HPDE6-E6E7 (cell line): ENCODE data around the gene SRP68.
"Not testable (repeated sequence)": the region's sequence is repeated elsewhere in the genome, so short reads cannot be mapped to it uniquely, and the experiment has no call there.

Source experiments
- DNase-seq: peaks from one replicate; pipeline ENCODE4 v3.0.0; 2011; ENCODE audit warnings: missing footprints; ENCODE audit errors: extremely low spot score

The SRP68 gene

DNA sequence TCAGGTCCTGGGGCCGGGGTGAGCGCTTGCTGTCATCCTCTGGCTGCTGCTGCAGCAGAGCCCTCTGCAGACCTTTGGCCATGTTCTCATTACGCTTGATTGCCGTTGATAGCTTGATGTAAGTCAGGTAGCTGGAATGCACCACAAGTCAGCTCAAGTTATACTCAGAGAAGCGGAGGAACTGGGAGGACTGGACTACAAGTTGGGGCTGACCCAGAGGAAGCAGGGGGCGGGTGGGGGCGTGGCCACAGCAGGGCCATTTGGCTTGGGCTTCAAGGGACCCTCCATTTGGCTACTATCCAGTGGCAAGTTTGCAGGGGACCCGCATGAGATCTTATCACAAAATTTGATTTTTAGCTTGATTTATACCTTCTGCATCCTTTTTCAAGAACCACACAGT is 26.3 kb downstream of the SRP68 start:
- no peak for DNase-seq

DNA sequence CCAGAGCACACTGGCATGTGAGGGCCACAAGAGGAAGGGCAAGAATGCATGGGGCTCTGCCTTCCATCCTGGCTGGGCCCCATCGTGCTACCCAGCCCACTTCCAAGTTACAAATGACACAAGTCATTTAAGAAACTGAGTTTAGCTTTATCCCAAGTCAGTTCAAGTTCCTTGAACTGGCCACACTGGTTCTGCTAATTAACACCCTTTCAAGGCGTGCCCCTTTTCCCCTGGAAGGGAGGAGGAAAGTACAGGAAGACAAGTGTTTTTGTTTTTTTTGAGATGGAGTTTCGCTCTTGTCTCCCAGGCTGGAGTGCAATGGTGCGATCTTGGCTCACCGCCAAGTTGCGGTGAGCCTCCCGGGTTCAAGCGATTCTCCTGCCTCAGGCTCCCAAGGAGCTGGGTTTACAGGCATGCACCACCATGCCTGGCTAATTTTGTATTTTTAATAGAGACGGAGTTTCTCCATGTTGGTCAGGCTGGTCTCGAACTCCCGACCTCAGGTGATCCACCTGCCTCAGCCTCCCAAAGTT is 27.8 kb downstream of the SRP68 start:
- DNase-seq = not testable (repeated sequence)

DNA sequence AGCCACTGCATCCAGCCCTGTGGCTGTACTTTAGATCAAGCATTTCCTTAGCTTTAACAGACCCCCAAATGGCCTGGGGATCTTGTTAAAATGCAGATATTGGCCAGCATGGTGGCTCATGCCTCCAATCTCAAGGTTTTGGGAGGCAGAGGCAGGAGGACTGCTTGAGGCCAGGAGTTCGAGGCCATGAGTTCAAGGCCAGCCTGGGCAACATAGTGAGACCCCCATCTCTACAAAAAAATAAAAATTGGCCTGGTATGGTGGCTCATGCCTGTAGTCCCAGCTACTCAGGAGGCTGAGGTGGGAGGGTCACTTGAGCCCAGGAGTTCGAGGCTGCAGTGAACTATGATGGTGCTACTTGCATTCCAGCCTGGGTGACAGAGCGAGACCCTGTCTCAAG is 29.4 kb downstream of the SRP68 start:
- not testable (repeated sequence) for DNase-seq

DNA sequence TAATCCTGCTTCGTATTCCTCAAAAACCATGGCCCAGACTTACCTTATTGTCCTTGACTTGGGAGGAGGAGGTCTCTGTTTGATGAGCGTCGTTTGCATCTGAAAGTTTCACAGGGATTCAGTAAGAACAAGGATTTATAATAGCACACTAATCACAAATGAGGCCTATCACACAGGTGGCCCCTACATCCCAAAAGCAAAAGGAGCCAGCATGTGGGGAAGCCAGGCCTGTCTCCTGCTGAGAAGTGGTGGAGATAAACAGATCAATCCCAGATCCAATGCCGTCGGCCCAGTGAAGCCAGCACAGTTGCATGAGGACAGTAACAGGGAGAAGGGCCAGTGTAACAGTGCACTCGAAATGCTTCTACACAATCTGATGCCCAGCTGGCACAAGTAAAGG is 31.9 kb downstream of the SRP68 start:
- no peak for DNase-seq

DNA sequence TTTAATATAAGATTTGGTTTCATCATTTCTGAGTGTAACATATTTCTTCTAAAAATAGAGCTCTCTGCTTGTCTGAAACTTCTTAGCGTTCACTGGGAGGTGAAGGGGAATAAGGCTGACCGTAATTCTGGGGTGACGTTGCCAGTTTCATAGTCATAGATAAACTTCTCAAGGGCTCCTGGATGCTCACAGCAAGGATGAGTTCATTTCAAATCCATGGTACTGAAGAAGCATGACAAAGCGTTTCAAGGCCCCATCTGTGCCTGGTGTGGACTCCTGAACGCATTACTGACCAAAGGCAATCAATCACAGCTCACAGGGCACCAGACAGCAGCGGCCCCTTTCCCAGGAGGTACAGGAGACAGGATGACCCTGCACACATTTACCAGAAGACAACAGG is 33.2 kb downstream of the SRP68 start:
- DNase-seq = no peak

DNA sequence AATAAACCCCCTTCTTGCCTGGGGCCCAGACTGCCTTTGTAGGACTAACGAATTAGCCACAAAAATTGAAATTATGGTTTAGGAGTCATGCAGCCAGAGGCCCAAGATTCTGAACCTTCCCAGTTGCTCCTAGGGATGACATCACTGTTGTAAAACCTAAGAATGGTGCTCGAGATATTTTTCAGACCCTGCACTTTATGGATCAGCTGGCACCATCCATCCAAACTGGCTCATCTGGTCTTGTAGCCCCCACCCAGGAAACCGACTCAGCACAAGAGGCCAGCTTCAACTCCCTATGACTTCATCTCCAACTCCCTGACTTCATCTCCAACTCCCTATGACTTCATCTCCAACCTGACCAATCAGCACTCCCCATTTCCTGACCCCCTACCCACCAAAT is 34.3 kb downstream of the SRP68 start:
- no peak for DNase-seq

DNA sequence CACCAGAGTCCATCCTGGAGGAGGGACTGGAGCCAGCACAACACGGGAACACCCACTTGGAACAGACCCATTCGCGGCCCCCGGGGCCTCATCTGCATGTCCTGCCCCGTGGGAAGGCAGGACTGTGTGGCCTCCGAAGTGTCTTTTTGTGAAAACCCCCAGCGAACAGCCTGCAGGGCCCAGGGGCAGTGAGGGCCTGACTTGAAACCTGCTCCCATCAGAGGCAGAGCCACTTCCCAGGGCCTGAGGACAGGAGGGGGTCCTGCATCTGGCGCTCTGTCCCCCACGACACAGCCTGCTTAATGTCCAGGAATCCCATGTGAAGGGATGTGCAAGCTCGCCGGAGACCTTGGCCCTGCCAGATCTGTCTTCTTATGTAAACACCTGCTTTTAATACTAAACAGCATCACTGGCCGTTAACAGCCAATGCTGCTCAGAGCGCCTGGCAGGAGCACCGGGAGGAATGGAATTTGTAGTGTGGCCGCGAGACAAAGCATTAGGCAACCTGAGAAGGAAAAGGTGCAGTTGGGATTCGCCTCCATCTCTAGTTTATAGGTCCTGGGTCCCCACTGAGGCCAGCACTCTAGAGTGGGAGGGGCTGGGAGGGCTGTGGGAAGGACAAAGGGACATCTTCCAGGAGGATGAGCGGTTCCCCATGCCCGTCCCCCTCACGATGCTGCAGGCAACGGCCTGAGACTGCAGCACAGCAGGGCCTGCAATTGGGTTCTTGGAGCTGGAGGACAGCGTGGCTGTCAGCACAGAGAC is 35.6 kb downstream of the SRP68 start:
- no peak for DNase-seq

DNA sequence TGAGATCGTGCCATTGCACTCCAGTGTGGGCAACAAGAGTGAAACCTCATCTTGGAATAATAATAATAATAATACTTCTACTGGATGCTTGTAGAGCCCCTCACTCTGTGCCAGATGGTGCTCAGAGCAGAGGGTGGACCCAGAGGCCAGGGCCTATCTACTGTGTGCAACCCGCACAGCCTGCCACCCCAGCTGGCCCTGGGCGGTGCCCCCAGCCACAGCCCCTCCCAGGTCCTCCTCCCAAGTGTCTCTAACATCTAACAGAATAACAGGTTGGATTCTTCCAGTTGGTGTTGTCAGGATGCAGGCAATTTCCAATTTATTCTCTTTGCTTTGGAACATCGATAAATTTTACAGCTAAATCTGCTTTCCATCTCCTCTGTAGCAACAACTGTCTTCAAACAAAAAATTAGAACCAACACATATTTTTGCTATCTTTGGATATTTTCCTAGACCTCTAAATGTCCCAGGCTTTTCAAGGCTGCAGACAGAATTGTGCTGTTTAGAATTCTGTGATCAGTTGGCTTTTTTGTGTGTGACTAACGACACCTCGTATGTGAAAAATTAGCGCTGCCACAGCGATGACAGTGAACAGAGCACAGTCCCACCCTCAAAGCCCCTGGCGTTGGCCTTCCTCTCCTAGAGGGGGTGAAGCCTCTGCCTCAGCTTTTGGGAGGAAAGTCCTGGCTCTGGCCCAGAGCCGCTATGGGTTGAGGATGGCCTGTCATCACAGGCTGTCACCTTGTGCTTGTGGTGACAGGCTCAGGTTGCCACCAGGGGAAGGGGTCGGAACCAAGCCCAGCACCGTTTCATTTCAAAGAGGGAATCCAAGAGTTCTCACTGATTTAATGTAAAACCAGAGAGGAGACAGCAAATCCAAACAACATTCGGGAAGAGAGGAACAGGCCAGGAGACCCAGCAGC is 37.6 kb downstream of the SRP68 start:
- no peak for DNase-seq

DNA sequence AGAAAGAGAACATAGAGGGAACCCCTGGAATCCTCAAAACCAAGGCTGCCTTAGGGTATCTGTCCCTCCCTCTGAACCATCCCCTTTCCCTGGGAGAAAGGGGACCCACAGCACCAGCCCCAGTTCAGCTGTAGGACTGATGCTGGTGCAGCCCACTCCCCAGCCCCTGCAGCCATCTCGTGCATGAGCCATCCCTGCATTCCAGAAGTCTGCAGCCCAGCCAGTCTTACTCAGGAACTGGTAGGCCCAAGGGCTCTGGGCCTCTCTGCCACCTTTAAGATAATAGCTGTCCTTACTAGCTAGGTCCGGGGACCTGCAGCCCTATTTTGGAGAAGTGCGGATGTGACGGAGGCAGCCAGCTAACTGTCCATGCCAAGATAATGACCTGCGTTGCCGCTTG is 39.2 kb downstream of the SRP68 start:
- DNase-seq = no peak

DNA sequence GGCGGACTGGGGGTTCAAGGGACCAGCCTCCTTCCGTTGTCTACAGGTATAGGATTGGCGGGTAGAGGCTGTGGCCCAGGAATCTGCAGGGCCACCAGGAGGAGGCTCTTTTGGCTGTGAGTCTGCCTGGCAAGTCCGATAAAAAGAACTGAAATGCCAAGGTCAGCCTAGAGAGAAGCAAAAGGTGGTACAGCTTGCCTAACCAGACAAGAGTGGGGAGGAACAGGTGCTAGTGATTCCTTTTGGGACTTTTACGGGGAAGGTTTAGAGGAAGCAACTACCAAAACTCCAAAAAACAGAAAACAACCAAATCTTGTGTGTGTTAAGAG is 39.6 kb downstream of the SRP68 start:
- no peak for DNase-seq

DNA sequence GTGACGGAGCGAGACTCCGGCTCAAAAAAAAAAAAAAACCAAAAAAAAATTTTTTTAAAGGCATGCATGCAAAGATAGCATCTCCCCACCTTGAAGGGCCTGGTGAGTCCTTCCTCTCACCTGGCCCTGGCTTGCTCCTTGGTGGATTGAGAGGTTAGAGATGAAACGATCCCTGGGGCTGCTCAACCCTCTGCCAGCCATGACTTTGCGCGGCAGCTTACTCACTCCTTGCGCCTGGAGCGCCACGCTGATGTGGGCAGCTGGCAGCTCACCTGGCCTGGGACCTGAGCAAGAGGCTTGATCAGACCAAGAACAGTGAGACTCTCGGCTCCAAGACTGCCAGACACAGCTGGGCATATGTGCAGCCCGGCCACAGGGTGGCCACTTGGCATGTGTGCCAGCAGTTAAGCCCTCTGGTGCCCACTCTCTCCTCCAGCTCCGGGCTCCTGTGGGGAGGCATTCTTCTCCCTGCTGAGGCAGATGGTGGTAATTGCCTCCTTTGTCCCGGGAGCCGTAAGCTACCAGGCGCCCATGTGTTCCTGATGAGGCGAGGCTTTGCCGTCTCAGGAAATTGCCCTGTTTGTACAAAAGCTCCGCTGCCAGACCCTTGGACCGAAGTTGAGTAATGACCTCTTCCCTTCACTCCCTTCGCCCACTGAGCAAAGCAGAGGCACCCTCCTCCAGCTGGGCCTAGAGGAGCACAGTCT is 40.1 kb downstream of the SRP68 start:
- DNase-seq = no peak

DNA sequence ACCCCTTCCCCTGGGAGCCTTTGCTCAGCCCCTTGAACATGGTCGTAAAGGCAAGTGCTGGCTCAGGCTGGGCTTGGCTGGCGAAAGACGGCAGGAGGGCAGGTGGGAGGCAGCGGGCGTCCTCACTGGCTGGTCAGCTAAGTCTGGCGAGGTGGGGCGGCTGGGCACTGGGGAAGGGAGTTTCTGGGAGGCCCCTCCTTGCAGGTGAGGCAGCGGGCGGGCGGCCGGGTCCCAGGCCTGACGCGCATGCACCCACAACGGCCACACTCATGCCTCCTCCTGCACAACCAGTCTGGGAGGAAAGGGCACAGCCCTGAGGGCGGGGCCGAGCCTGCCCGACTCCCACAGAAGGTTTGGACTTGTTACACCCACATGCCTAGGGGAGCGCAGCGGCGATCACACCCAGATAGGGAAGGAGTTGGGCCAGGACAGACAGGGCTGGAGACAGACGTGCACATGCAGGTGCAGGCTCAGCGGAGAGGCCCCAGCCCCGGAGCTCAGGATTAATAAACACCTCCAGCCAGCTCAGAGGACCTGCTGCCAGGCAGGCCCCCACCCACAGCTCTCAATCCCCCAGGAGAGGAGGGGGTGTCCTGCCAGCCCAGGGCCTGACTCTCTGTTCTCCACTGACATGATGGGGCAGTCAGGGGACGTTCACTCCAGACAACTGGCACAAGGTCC is 45.0 kb downstream of the SRP68 start, which contains the start of gene EVPL:
Gene EVPL (minus strand): TSS at position 148 of the 681 bp plus-strand sequence. CDS start 108 bp downstream, at position 40.
- peak; percentile 79 for DNase-seq

DNA sequence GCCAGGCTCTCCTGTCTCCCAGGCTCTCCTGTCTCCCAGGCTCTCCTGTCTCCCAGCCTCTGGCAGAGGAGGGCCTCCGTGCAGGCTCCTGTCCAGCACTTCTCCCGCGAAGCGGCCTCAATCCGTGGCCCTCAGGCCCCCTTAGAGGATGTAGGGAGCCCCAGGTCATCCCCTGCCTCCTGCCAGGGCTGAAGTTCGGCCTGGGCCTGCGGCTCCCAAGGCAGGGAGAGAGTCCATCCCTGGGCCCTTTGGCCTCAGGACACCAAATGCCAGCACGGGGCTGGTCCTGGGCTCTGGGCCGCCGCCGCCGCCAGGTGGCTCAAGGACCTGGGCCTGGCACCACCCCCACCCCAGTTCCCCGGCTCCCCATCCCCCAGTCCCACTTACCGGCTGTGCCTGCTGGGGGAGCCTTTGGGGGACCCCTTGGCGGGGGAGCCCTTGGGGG is 45.6 kb downstream of the SRP68 start:
- DNase-seq = no peak

DNA sequence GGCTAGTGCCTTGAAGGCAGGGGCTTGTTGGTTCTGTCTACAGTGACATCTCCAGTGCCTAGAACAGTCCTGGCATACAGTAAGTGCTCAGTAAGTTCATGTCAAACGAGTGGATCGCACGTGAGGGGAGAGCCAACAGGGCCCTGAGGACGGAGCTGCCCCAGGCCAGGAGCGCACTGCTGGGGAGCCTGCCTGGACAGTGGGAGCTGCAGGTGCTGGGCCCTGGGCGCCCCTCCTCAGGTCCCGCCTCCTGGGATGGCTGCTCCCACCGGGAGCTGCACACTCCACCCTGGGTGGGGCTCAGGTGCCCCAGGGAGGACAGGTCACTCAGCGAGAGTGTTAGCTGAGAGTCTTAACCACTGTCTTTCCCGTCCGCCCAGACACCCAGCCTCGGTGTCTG is 47.0 kb downstream of the SRP68 start:
- no peak for DNase-seq

DNA sequence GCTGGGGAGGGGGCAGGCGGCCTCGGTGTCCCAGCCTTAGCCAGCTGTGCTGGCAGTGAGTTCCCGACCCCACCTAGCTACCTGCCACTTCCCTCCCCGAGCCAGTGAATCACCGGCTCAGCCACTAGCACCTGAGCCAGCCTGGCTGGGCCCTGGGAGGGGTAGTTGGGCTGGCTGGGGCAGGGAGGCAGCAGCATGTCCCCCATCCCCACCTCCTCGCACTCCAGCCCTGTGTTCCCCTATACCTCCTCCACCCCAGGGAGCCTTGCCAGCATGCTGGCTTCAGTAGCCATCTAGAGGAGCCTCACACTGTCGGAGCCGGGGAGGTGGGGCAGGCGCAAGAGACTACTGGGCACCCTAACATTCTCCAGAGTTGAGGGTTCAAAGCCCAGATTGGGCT is 48.0 kb downstream of the SRP68 start:
- DNase-seq = no peak

DNA sequence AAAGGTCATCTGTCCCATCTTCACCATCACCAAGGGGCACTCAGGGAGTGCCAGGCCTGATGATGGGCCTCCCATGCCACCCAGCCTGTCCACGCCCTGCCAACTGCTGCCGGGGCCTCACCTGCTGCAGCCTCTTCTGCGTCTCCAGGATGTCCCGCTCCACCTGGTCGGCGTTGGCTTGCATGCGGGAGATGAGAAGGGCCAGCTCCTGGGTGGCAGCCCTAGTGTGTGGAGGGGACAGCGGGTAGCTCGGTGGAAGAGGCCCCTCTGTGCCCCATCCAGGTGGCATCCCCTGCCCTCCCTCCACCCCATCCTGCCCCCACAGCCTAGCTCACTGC is 48.4 kb downstream of the SRP68 start:
- DNase-seq = no peak

DNA sequence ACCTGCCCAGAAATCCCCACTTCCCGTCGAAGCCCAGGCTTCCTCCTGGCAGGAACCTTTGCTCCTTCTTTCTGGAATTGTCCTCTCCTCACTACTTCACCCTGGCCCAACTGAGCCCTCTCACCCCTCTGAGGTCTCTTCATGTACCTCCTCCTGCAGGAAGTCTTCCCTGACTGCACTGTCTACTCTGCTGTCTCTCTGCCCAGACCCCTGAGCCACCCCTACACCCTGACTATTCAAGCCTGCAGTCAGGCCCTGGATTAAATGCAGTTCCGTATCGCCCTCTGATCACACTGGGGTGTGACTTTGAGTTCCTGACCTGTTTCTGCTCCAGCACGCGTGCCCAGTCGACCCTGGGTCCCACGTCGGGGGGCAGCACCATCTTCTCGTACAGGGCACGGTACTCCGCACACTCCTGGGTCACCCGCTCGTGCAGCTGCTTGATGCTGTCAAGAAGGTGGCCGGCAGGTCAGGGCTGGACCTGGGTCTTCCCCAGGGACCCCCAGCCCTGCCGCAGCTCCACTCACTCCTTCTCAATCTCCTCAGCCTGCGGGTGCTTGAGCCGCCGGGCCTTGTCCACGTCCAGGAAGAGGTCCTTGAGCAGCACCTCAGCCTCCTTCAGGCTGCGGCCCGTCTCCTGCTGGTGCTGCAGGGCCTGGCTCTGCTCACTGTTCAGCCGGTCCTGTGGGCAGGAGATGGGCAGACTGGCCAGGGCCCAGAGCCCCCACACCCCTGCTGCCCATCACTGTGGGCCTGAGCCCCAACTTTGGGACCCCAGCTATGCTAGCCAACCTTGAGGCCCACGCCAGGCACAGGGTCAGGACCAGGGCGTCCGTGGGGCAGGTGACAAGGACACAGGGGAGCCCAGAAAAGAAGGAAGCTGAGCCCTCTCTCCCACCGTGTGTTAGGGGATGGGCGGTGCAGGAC is 49.1 kb downstream of the SRP68 start:
- no peak for DNase-seq

DNA sequence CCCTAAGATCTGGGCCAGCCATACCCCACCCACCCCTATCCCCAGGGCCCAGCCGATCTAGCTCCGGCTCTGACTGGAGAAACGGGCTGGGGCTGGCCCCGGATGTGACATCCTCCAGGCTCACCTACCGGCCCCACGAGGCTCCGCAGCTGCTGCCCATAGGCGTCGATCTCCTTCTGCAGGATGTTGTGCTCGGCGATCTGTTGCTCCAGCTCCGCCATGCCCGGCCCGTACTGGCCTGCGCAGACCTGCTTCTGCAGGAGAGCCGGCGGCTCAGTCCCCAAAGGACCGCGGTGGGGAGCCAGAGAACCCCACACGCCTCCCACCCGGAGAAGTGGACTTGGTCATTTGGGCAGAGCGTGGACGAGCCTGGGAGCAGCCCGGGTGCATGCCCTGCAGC is 50.0 kb downstream of the SRP68 start:
- DNase-seq = no peak

DNA sequence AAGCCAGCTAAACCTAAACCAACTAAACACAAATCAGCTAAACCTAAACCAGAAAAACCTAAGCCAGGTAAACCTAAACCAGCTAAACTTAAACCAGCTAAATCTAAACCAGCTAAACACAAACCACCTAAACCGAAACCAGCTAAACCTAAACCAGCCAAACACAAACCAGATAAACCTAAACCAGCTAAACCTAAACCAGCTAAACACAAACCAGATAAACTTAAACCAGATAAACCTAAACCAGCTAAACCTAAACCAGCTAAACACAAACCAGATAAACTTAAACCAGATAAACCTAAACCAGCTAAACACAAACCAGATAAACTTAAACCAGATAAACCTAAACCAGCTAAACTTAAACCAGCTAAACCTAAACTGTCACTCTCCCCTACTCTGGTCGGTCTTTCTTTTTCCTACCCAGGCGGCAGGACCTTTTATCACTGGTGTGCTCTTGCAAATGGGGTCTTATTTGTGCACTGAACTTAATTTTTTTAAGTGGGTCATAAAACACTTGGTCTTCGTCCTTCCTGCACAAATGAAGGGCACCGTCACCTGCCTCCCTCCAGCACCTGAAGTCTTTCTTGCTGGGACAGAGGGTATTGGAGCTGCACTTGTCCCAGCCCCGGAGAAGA is 52.4 kb downstream of the SRP68 start:
- no peak for DNase-seq

DNA sequence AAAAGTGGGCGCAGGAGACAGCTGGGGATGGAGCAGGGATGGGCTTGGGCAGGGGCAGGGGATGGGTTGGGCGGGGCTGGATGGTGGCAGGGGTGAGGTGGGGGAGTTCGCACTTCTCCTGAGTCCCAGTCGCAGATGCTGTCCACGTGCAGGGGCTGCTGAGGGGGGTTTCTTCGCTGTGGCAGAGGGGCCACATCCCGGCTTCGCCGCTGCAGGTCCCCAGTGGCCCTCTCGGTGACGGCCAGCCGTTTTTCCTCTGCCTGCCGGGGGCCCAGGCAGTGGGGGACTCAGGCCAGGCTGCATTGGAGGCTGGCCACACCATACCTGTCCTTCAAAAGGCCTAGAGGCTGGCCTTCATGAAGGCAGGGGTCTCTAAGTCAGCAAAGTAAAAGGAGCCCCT is 53.5 kb downstream of the SRP68 start:
- no peak for DNase-seq
